Neuronal stem cell (in vitro differentiated cells): Measurements from ENCODE around the gene TAPT1.

Source experiments
- DNase-seq: peaks from one replicate; pipeline ENCODE4 v3.0.0-alpha.2; 2013; ENCODE audit warnings: low spot score
- H2AFZ ChIP-seq: one replicate; pipeline ENCODE4 v1.6.1; 2013; ENCODE audit warnings: mild to moderate bottlenecking, low read length, inconsistent platforms
- H2AK5ac ChIP-seq: 2 replicates; pipeline ENCODE4 v1.6.1; 2013; ENCODE audit warnings: low read depth, mild to moderate bottlenecking, inconsistent platforms, low read length, moderate library complexity, mixed read lengths
- H2BK120ac ChIP-seq: 2 replicates; pipeline ENCODE4 v1.6.1; 2013; ENCODE audit warnings: low read depth, mild to moderate bottlenecking, inconsistent platforms, low read length, moderate library complexity, mixed read lengths
- H2BK12ac ChIP-seq: one replicate; pipeline ENCODE4 v1.6.1; 2013; ENCODE audit warnings: low read length, inconsistent platforms
- H2BK15ac ChIP-seq: 2 replicates; pipeline ENCODE4 v1.6.1; 2013; ENCODE audit warnings: mild to moderate bottlenecking, low read length, inconsistent platforms, mixed read lengths
- H2BK5ac ChIP-seq: one replicate; pipeline ENCODE4 v1.6.1; 2013; ENCODE audit warnings: inconsistent platforms, mild to moderate bottlenecking, low read length, moderate library complexity
- H3K14ac ChIP-seq: one replicate; pipeline ENCODE4 v1.6.1; 2013; ENCODE audit warnings: low read length, inconsistent platforms
- H3K18ac ChIP-seq: 2 replicates; pipeline ENCODE4 v1.6.1; 2013; ENCODE audit warnings: low read length, inconsistent platforms
- H3K23ac ChIP-seq: 2 replicates; pipeline ENCODE4 v1.6.1; 2013; ENCODE audit warnings: low read depth, mild to moderate bottlenecking, mixed read lengths, low read length, inconsistent platforms; ENCODE audit not compliant: poor library complexity
- H3K27ac ChIP-seq: replicated peaks from 3 replicates; pipeline ENCODE4 v1.5.1; 2013; ENCODE audit warnings: low read length, inconsistent platforms
- H3K27me3 ChIP-seq, 3 experiments: 2 replicates each; pipeline ENCODE4 v1.6.1; 2013; ENCODE audit warnings: low read length in 3 of 3, mild to moderate bottlenecking in 2 of 3, inconsistent platforms in 1 of 3, low read depth in 1 of 3, mixed read lengths in 1 of 3, moderate library complexity in 1 of 3; ENCODE audit not compliant: control insufficient read depth in 3 of 3, insufficient read depth in 3 of 3
- H3K36me3 ChIP-seq, 2 donors: replicated peaks in 1 of 2; 2 replicates each; pipeline ENCODE4 v1.6.1; 2013; ENCODE audit warnings: low read length in 2 of 2; ENCODE audit not compliant: control insufficient read depth in 2 of 2, insufficient read depth in 2 of 2
- H3K4ac ChIP-seq: 2 replicates; pipeline ENCODE4 v1.6.1; 2013; ENCODE audit warnings: inconsistent platforms, mild to moderate bottlenecking, low read length, moderate library complexity
- H3K4me1 ChIP-seq, 2 donors: 1 replicate in 1 of 2; 2 replicates in 1 of 2; pipeline ENCODE4 v1.6.1; 2013; ENCODE audit warnings: low read length in 2 of 2, low read depth in 1 of 2; ENCODE audit not compliant: control insufficient read depth in 2 of 2, insufficient read depth in 1 of 2
- H3K4me2 ChIP-seq: one replicate; pipeline ENCODE4 v1.6.1; 2013; ENCODE audit warnings: mild to moderate bottlenecking, low read length, inconsistent platforms; ENCODE audit not compliant: insufficient read depth, poor library complexity, severe bottlenecking
- H3K4me3 ChIP-seq, 2 donors: 2 replicates each; pipeline ENCODE4 v1.5.1; 2013; ENCODE audit warnings: low read length in 2 of 2, mild to moderate bottlenecking in 2 of 2, inconsistent platforms in 1 of 2, moderate library complexity in 1 of 2
- H3K79me1 ChIP-seq: one replicate; pipeline ENCODE4 v1.6.1; 2013; ENCODE audit warnings: low read depth, mild to moderate bottlenecking, inconsistent platforms, low read length, moderate library complexity
- H3K9ac ChIP-seq: one replicate; pipeline ENCODE4 v1.6.1; 2013; ENCODE audit warnings: mild to moderate bottlenecking, low read depth, low read length, inconsistent platforms; ENCODE audit not compliant: poor library complexity
- H3K9me3 ChIP-seq, 2 donors: replicated peaks in 1 of 2; 2 replicates each; pipeline versions ENCODE3 to v1.6.1; 2013; ENCODE audit warnings: low read length in 2 of 2, mild to moderate bottlenecking in 2 of 2, inconsistent platforms in 1 of 2, low read depth in 1 of 2, mixed read lengths in 1 of 2, moderate library complexity in 1 of 2; ENCODE audit not compliant: control insufficient read depth in 2 of 2, insufficient read depth in 1 of 2
- H4K8ac ChIP-seq: one replicate; pipeline ENCODE4 v1.6.1; 2013; ENCODE audit warnings: low read depth, mild to moderate bottlenecking, inconsistent platforms, low read length, moderate library complexity
- H4K91ac ChIP-seq: one replicate; pipeline ENCODE4 v1.6.1; 2013; ENCODE audit warnings: low read length, low read depth, mild to moderate bottlenecking, inconsistent platforms; ENCODE audit not compliant: poor library complexity
- WGBS, 2 donors: extraction: QIAGEN DNeasy Blood & Tissue Kit; methylation state at CpG; one replicate each; pipeline ENCODE4 v1.1.7; 2013; ENCODE audit warnings: missing lambda C conversion rate in 2 of 2, mixed read lengths in 1 of 2; ENCODE audit not compliant: insufficient read length in 2 of 2, insufficient replicate concordance in 1 of 2; ENCODE audit errors: extremely low coverage in 2 of 2; 5-methylcytosine and 5-hydroxymethylcytosine counted together

The TAPT1 gene

GRCh38 chr4:16239086-16239485 is 12.8 kb upstream of the TAPT1 start:
- no peak overlapping the region for H3K9ac ChIP-seq
- H3K27me3 ChIP-seq: no peaks in the 10 kb centered on the region
- H4K8ac ChIP-seq: no peak overlapping the region
- no CpG with 5 or more reads among the region's 3 CpGs for WGBS, 2 donors
- H3K4me1 ChIP-seq: no peaks in the 10 kb centered on the region
- peaks cover 0 to 4% of the 10 kb centered on the region in 2 donors for H3K36me3 ChIP-seq
- no peak overlapping the region for H2BK5ac ChIP-seq
- H3K18ac ChIP-seq: no peak overlapping the region
- H3K4ac ChIP-seq: no peak overlapping the region
- H3K14ac ChIP-seq: no peak overlapping the region
- H2AK5ac ChIP-seq: no peak overlapping the region
- H2BK12ac ChIP-seq: no peak overlapping the region
- no peak overlapping the region for H3K27ac ChIP-seq
- H2BK120ac ChIP-seq: no peak overlapping the region
- H3K23ac ChIP-seq: no peak overlapping the region
- no peak overlapping the region for H3K4me2 ChIP-seq
- H3K9me3 ChIP-seq: no peaks in the 10 kb centered on the region
- H2AFZ ChIP-seq: no peak overlapping the region
- no peak overlapping the region for H2BK15ac ChIP-seq
- DNase-seq: no peak
- H3K79me1 ChIP-seq: no peaks in the 10 kb centered on the region
- H4K91ac ChIP-seq: no peak overlapping the region
- no peak overlapping the region for H3K4me3 ChIP-seq

- H2AFZ ChIP-seq: no peak overlapping the region
- H3K4me1 ChIP-seq: no peaks in the 10 kb centered on the region
- no peak overlapping the region for H3K27ac ChIP-seq
- no peak overlapping the region for H2BK120ac ChIP-seq
- no peak for DNase-seq
- no CpG with 5 or more reads among the region's 3 CpGs for WGBS, 2 donors
- H4K8ac ChIP-seq: no peak overlapping the region
- no peak overlapping the region for H3K4me2 ChIP-seq
- no peak overlapping the region for H2BK15ac ChIP-seq
- H3K4ac ChIP-seq: no peak overlapping the region
- no peak overlapping the region for H3K9ac ChIP-seq
- no peak overlapping the region for H4K91ac ChIP-seq
- H3K27me3 ChIP-seq: no peaks in the 10 kb centered on the region
- H3K14ac ChIP-seq: no peak overlapping the region
- no peaks in the 10 kb centered on the region for H3K9me3 ChIP-seq
- H2AK5ac ChIP-seq: no peak overlapping the region
- H2BK12ac ChIP-seq: no peak overlapping the region
- no peak overlapping the region for H3K4me3 ChIP-seq
- H3K79me1 ChIP-seq: no peaks in the 10 kb centered on the region
- H3K18ac ChIP-seq: no peak overlapping the region
- no peak overlapping the region for H2BK5ac ChIP-seq
- peaks cover 0 to 4% of the 10 kb centered on the region in 2 donors for H3K36me3 ChIP-seq
- no peak overlapping the region for H3K23ac ChIP-seq
Measured at GRCh38 chr4:16238327-16238726, 12.1 kb upstream of the TAPT1 start.

- Histone ChIP-seq H4K8ac (no peak overlapping the region), H3K27me3 (no peaks in the 10 kb centered on the region), H3K14ac (no peak overlapping the region), H2BK5ac (no peak overlapping the region), H3K4me1 (no peaks in the 10 kb centered on the region), H2BK120ac (no peak overlapping the region), H2AK5ac (no peak overlapping the region), H2BK12ac (no peak overlapping the region), H3K27ac (no peak overlapping the region), H4K91ac (no peak overlapping the region), H3K23ac (no peak overlapping the region), H3K18ac (no peak overlapping the region), H2BK15ac (no peak overlapping the region), H3K4me2 (no peak overlapping the region), H3K9ac (no peak overlapping the region), H3K36me3 (peaks cover 0 to 2% of the 10 kb centered on the region in 2 donors), H3K4me3 (no peak overlapping the region), H3K79me1 (no peaks in the 10 kb centered on the region), H3K4ac (no peak overlapping the region), H3K9me3 (no peaks in the 10 kb centered on the region), H2AFZ (no peak overlapping the region)
- DNase-seq: no peak
- WGBS, 2 donors: no CpG with 5 or more reads among the region's 7 CpGs
Measured at GRCh38 chr4:16237715-16238114, 11.4 kb upstream of the TAPT1 start.

- WGBS, 2 donors: 100% methylated on average over 2 of the region's 5 CpGs; no CpG with 5 or more reads in 1 of the 2 donors
- H3K18ac ChIP-seq: no peak overlapping the region
- no peak overlapping the region for H3K9ac ChIP-seq
- no peak overlapping the region for H2BK120ac ChIP-seq
- H3K79me1 ChIP-seq: no peaks in the 10 kb centered on the region
- no peak overlapping the region for H4K91ac ChIP-seq
- no peak overlapping the region for H2BK15ac ChIP-seq
- no peak overlapping the region for H3K4me3 ChIP-seq
- no peak overlapping the region for H3K23ac ChIP-seq
- peaks cover 0 to 2% of the 10 kb centered on the region in 2 donors for H3K4me1 ChIP-seq
- H2AK5ac ChIP-seq: no peak overlapping the region
- H3K27ac ChIP-seq: no peak overlapping the region
- H3K4ac ChIP-seq: no peak overlapping the region
- DNase-seq: no peak
- H4K8ac ChIP-seq: no peak overlapping the region
- H2AFZ ChIP-seq: no peak overlapping the region
- H2BK12ac ChIP-seq: no peak overlapping the region
- H3K4me2 ChIP-seq: no peak overlapping the region
- no peaks in the 10 kb centered on the region for H3K27me3 ChIP-seq
- H3K14ac ChIP-seq: no peak overlapping the region
- H3K9me3 ChIP-seq: no peaks in the 10 kb centered on the region
- no peak overlapping the region for H2BK5ac ChIP-seq
- peaks cover 0 to 2% of the 10 kb centered on the region in 2 donors for H3K36me3 ChIP-seq
Measured at GRCh38 chr4:16236402-16237023, 10.2 kb upstream of the TAPT1 start.
